Right cardiac atrium (tissue), 5 donors: ENCODE data around the gene ALDH7A1. TPM values are rescaled to one million over a fixed set of nuclear protein-coding genes. Genes with fewer than 3 reads are reported as not detected.

Source experiments
- ATAC-seq, 2 donors: fragments of 200-7000 bp; cut with Tn5 transposase; one replicate each; pipeline versions ENCODE4 v1.8.0 to v1.9.1; 2020; ENCODE audit warnings: moderate library complexity in 2 of 2, mild to moderate bottlenecking in 1 of 2
- DNase-seq, 3 donors: peaks; one replicate each; pipeline ENCODE4 v3.0.0-alpha.2; 2020
- H3K27ac ChIP-seq: one replicate; pipeline ENCODE4 v1.5.1; 2013; ENCODE audit warnings: mild to moderate bottlenecking, low read length, control low read depth, moderate library complexity
- H3K27me3 ChIP-seq: one replicate; pipeline ENCODE4 v1.6.1; 2013; ENCODE audit not compliant: control insufficient read depth, insufficient read depth
- H3K4me1 ChIP-seq: one replicate; pipeline ENCODE4 v1.6.1; 2013; ENCODE audit warnings: low read length; ENCODE audit not compliant: control insufficient read depth, insufficient read depth
- H3K4me3 ChIP-seq: one replicate; pipeline ENCODE4 v1.5.1; 2013; ENCODE audit warnings: low read length, control low read depth
- H3K9me3 ChIP-seq: one replicate; pipeline ENCODE4 v1.6.1; 2013; ENCODE audit warnings: low read length; ENCODE audit not compliant: control insufficient read depth
- WGBS: extraction: QIAGEN DNeasy Blood & Tissue Kit; methylation state at CpG from one replicate; pipeline ENCODE4 v1.1.7; 2013; 5-methylcytosine and 5-hydroxymethylcytosine counted together
- intact Hi-C, 4 donors: fragments of 100-400 bp; cut with DNase I; formaldehyde crosslinking; loops; one replicate each; pipeline versions ENCODE4 v1.11.0 to v1.14.0; 2022 to 2023
- polyA plus RNA-seq: library from polyadenylated mRNA; stranded (reverse); fragments of 200-250 nt; gene quantifications from one replicate; pipeline ENCODE4 v1.2.3, GENCODE V29; 2013
- total RNA-seq, 4 donors: library from RNA; stranded (reverse); fragmentation: NEBNext Ultra II Directional; extraction: Animal tissue kit (Norgen Biotek cat#: 25700); gene quantifications; one replicate each; pipeline ENCODE4 v1.2.1, GENCODE V29; 2021
- donor health status: healthy with polysubstance abuse.
- donor health status: DM: no; HTN: yes; CAD: no.
- donor health status: DM: no; HTN: no; CAD: no.
- donor health status: DM: no; HTN: yes; CAD: no; lungs with severe emphysema.
- donor health status: DM: yes; HTN: yes; CAD: no.

Gene ALDH7A1
- total and polyA plus RNA-seq, 5 donors, result 26.1 to 50.3 (median 31.6) TPM

- peak; percentile 20 to 47 for ATAC-seq
- DNase-seq, result no peak
- intact Hi-C loops, result no loop called here
- WGBS, result 52% methylated on average over 5 of the region's 5 CpGs
- Histone ChIP-seq H3K27me3 (no peaks in the 10 kb centered on the region), H3K4me3 (no peak overlapping the region), H3K27ac (peak overlapping the region; percentile 70), H3K9me3 (no peaks in the 10 kb centered on the region), H3K4me1 (peaks cover 3% of the 10 kb centered on the region)
Measured at GRCh38 chr5:126509339-126509738, 85.7 kb downstream of the ALDH7A1 start.

DNA sequence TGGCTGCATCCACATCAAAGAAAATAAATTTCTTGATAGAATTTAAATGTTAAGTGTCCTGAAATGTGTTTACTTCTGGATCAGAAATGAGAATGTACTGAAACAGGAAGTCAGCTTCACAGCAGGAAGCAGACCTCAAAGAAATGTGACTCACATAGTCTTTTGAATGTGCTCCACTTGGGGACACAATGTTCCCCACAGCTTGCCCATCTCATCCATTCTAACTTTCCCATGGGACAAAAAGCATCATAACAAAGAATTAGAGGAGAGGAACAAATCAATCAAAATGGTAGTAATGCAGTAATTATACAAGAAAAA, 86.1 kb downstream of the ALDH7A1 start:
- Histone ChIP-seq H3K27me3 (no peaks in the 10 kb centered on the region), H3K27ac (peak overlapping the region; percentile 96), H3K9me3 (no peaks in the 10 kb centered on the region), H3K4me1 (peaks cover 5% of the 10 kb centered on the region), H3K4me3 (no peak overlapping the region)
- no peak for DNase-seq
- intact Hi-C loops, result no loop called here
- ATAC-seq, result peak; percentile 82 to 83

DNA sequence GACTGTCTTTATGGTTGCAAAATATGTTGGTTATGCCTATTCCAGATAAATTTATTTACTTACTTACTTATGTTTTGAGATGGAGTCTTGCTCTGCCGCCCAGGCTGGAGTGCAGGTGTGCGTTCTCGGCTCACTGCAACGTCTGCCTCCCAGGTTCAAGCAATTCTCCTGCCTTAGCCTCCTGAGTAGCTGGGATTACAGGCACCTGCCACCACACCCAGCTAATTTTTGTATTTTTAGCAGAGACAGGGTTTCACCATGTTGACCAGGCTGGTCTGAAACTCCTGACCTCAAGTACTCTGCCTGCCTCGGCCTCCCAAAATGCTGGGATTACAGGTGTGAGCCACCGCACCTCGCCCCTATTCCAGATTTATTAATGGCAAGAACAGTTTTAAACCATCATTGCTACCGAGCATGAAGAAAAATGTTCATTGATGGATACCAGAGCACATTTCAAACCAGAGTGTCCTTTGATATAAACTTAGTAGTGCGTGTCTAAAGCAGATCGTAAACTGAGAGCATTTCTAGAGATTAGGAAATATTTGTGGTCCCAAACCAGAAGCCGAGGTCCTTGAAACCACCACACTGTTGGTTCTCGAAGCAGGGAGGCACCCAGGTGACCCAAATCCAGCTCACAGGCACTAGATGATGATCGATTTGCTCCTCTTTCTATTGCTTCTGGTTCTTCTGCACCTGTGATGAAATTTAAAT, 86.6 kb downstream of the ALDH7A1 start:
- 92% methylated on average over 13 of the region's 13 CpGs for WGBS
- DNase-seq (no peak), ATAC-seq (no peak)
- H3K27ac ChIP-seq, result peak overlapping the region; percentile 96
- peaks cover 5% of the 10 kb centered on the region for H3K4me1 ChIP-seq
- H3K9me3 ChIP-seq, result no peaks in the 10 kb centered on the region
- H3K27me3 ChIP-seq, result no peaks in the 10 kb centered on the region
- H3K4me3 ChIP-seq, result no peak overlapping the region
- intact Hi-C loops, result no loop called here

- Histone ChIP-seq H3K27ac (no peak overlapping the region), H3K4me1 (peaks cover 5% of the 10 kb centered on the region), H3K9me3 (no peaks in the 10 kb centered on the region), H3K4me3 (no peak overlapping the region), H3K27me3 (no peaks in the 10 kb centered on the region)
- no peak for ATAC-seq
- 74% methylated on average over 4 of the region's 4 CpGs for WGBS
- DNase-seq, result no peak
- intact Hi-C loops, result no loop called here
Measured at GRCh38 chr5:126506079-126506478, 88.9 kb downstream of the ALDH7A1 start.

GRCh38 chr5:126503602-126504104, 91.4 kb downstream of the ALDH7A1 start:
- 6% methylated on average over 5 of the region's 5 CpGs for WGBS
- Histone ChIP-seq H3K9me3 (no peaks in the 10 kb centered on the region), H3K27me3 (no peaks in the 10 kb centered on the region), H3K4me1 (peaks cover 5% of the 10 kb centered on the region), H3K27ac (peak overlapping the region; percentile 12), H3K4me3 (no peak overlapping the region)
- DNase-seq, result peak; percentile 47 to 79 (median 51)
- ATAC-seq, result peak; percentile 88
- intact Hi-C loops, result loop anchor here in 1 of 4 donors (5.0 kb wide), 1 partner anchor 34 kb away; no protein-coding TSS in a partner anchor

- Histone ChIP-seq H3K27ac (no peak overlapping the region), H3K4me3 (no peak overlapping the region), H3K9me3 (no peaks in the 10 kb centered on the region), H3K27me3 (no peaks in the 10 kb centered on the region), H3K4me1 (peaks cover 3% of the 10 kb centered on the region)
- 94% methylated on average over 10 of the region's 10 CpGs for WGBS
- ATAC-seq, result no peak
- intact Hi-C loops, result loop anchor here in 1 of 4 donors (5.0 kb wide), 1 partner anchor 36 kb away; no protein-coding TSS in a partner anchor
- DNase-seq, result no peak
Measured at GRCh38 chr5:126501448-126501847, 93.6 kb downstream of the ALDH7A1 start.

DNA sequence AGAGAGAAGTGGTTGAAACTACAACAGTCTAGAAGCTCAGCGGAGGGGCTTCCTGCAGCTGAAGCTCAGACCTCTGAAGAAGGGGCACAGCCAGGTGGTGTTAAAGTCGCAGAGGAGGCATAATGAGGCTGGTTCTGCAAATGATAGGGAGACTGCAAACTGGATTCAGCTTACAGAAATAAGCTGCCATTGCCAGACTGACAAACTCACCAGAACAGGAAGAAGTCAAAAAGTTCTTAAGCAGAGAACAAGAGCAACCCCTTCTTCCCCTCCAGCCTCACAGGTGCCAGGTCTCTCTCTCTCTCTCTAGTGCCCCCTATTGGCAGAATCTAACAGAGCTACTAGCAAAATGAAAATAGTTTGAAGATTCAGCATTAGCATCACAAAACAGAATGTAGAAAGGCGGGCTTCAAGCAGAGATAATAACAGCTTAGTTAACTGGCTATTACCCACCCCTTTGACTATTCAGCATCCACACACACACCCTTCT, 95.1 kb downstream of the ALDH7A1 start:
- intact Hi-C loops, result loop anchor here in 1 of 4 donors (5.0 kb wide), 1 partner anchor 37 kb away; no protein-coding TSS in a partner anchor
- H3K4me1 ChIP-seq, result peaks cover 2% of the 10 kb centered on the region
- no peaks in the 10 kb centered on the region for H3K27me3 ChIP-seq
- no peaks in the 10 kb centered on the region for H3K9me3 ChIP-seq
- no peak for DNase-seq
- ATAC-seq, result no peak
- H3K27ac ChIP-seq, result no peak overlapping the region
- WGBS, result 88% methylated on average over 3 of the region's 3 CpGs
- H3K4me3 ChIP-seq, result no peak overlapping the region

DNA sequence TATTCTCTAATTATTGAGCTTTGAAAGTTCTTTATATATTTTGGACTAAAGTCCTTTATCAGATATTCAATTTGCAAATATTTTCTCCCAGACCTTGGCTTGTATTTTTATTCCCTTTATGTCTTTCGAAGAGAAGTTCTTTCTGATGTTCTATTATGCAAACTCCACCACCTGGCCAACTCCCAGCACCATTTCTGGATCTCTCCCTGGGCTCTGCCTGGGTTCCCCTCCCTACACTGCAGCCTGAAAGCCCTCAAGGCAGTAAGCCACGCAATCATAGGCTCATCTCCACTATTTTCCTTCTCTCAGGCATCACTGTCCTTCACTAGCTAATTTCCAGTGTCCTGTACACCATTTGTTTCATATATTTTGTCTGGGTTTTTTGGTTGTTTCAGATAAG, 95.7 kb downstream of the ALDH7A1 start:
- H3K4me1 ChIP-seq, result peaks cover 2% of the 10 kb centered on the region
- WGBS, result 88% methylated on average over 2 of the region's 2 CpGs
- no peak overlapping the region for H3K27ac ChIP-seq
- no peaks in the 10 kb centered on the region for H3K9me3 ChIP-seq
- intact Hi-C loops, result no loop called here
- DNase-seq (peak in 1 of 3 donors; percentile 57), ATAC-seq (no peak)
- no peak overlapping the region for H3K4me3 ChIP-seq
- no peaks in the 10 kb centered on the region for H3K27me3 ChIP-seq

GRCh38 chr5:126497506-126497905, 97.5 kb downstream of the ALDH7A1 start:
- H3K27ac ChIP-seq, result no peak overlapping the region
- H3K4me1 ChIP-seq, result no peaks in the 10 kb centered on the region
- DNase-seq (no peak), ATAC-seq (peak in 1 of 2 donors; percentile 17)
- no peaks in the 10 kb centered on the region for H3K9me3 ChIP-seq
- 85% methylated on average over 5 of the region's 5 CpGs for WGBS
- H3K27me3 ChIP-seq, result no peaks in the 10 kb centered on the region
- intact Hi-C loops, result no loop called here
- H3K4me3 ChIP-seq, result no peak overlapping the region

GRCh38 chr5:126494393-126494792, 100.6 kb downstream of the ALDH7A1 start:
- DNase-seq (no peak), ATAC-seq (no peak)
- intact Hi-C loops, result no loop called here
- WGBS, result 99% methylated on average over 3 of the region's 3 CpGs
- Histone ChIP-seq H3K27ac (no peak overlapping the region), H3K27me3 (no peaks in the 10 kb centered on the region), H3K9me3 (no peaks in the 10 kb centered on the region), H3K4me1 (no peaks in the 10 kb centered on the region), H3K4me3 (no peak overlapping the region)

- H3K4me1 ChIP-seq, result no peaks in the 10 kb centered on the region
- WGBS, result 71% methylated on average over 8 of the region's 8 CpGs
- H3K9me3 ChIP-seq, result no peaks in the 10 kb centered on the region
- ATAC-seq (no peak), DNase-seq (no peak)
- H3K27me3 ChIP-seq, result no peaks in the 10 kb centered on the region
- H3K4me3 ChIP-seq, result no peak overlapping the region
- intact Hi-C loops, result no loop called here
- H3K27ac ChIP-seq, result no peak overlapping the region
Measured at GRCh38 chr5:126492939-126493338, 102.1 kb downstream of the ALDH7A1 start.
